ENCODE data around the gene CABP2. TPM values are rescaled to one million over a fixed set of nuclear protein-coding genes. Genes with fewer than 3 reads are reported as not detected.

CABP2 gene
- polyA plus RNA-seq, 3 donors, result not detected

DNA sequence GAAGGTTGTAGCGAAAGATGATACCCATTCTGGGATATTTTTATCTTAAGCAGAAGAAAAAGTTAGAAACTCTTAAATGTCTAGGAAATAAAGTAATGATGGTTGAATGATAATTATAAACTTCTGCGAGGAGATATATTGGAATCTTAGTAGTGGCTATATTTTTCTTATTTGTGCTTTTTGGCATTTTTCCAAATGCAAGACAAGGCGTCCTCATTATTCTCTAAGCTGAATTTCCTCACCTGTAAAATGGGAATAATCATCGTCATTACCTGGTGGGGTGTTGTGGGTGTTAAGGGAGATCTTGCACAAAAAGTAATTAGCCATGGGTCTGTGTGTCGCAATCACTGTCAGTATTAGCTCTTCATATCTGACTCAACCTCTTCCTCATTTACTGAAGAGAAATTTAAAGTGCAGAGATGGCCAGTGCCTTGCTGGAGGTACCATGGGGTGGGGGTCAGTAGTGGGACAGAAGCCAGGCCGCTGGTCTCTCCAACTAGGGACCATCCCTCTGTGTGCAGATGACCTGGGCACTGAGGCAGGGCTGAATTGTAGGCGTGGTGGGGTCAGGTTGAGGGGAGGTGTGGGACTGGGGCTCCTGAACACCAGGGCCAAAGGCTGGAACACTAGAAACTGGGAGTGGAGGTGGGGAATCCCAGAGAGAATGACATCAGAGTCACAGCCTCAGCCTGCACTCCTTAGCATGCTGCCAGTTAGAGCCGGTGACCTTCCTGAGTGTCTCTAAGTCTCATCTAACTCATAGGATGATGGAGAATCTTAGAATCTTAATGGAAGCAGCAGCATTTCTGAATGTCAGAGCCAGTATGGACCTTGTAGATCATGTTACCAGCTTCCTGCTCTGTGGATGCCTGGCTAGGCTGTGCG, 22.2 kb downstream of the CABP2 start:
- no peak overlapping the region for H3K27ac ChIP-seq (ENCODE audit: low read depth, low read length)
- 85 to 96% (median 90%) methylated on average over 9 of the region's 9 CpGs for WGBS, 3 donors

DNA sequence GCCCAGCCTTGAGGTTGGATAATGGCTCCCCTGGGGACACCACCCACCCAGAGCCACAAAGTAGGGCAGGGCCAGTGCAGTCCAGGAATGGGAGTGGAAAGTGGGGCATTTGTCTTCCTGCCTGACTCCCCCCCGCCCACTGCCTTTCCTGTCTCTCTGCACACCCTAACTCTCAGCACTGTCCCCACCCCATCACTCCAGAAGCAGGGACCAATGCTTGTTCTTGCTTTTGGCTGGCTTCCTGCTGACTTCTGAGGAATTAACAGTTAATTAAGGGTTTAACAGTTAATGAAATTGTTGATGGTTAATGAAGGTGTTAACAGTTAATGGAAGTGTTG, 22.8 kb downstream of the CABP2 start:
- WGBS, 3 donors, result 82 to 94% (median 84%) methylated on average over 1 of the region's 1 CpG
- no peak overlapping the region for H3K27ac ChIP-seq (ENCODE audit: low read depth, low read length)

DNA sequence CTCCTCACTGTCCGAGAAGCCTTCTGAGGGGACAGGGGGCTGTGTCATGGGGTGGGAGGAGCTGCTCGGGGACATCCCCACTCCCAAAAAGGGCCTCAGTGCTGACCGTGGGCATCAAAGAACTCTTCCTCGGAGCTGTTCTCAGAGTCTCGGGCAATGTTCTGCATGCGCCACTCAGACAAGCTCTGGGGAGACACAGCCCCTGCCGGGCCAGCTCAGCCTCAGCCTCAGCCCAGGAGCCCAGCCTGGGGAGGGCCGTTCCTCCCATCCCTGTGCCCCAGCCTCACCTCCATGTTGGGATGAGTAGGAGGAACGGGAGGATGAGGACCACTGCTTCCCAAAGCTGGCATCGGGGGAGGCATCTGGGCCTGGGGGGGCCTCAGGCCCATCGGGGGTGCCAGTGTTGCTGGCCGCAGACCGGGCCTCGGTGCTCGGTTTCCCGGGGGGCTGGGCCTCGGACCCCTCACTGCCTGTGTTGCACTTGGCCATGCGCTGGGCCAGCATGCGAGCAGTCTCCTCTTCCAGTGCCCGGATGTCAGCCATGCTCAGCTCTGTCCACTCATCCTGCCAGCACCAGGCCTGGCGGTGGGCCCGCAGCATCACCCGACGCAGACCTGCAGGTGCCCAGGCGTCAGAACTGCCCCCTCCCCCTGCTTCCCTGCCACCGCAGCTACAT, 23.3 kb downstream of the CABP2 start:
- H3K27ac ChIP-seq (ENCODE audit: low read depth, low read length), result no peak overlapping the region
- 94 to 97% (median 96%) methylated on average over 26 of the region's 26 CpGs for WGBS, 3 donors

DNA sequence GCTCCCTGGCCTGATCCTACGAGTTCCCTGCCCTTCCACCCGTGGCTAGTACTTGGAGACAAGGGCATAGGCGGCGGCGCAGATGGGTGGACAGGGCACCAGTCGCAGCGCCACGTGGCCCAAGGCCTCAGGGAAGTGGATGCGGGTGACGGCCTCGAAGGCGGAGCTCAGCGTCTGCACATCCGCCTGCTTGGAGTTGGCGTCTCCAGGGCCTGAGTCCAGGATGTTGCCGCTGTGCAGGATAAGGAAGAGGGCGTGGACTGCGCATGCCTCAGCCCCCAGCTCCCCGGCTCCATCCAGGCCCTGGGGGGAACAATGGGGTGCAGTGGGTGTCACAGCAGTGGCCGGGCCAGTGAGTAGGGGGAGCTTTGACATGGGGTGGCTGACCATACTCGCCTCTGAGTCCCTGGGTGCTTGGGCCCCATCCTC, 24.7 kb downstream of the CABP2 start:
- H3K27ac ChIP-seq (ENCODE audit: low read depth, low read length), result no peak overlapping the region
- 77 to 88% (median 82%) methylated on average over 20 to 21 of the region's 21 CpGs for WGBS, 3 donors

DNA sequence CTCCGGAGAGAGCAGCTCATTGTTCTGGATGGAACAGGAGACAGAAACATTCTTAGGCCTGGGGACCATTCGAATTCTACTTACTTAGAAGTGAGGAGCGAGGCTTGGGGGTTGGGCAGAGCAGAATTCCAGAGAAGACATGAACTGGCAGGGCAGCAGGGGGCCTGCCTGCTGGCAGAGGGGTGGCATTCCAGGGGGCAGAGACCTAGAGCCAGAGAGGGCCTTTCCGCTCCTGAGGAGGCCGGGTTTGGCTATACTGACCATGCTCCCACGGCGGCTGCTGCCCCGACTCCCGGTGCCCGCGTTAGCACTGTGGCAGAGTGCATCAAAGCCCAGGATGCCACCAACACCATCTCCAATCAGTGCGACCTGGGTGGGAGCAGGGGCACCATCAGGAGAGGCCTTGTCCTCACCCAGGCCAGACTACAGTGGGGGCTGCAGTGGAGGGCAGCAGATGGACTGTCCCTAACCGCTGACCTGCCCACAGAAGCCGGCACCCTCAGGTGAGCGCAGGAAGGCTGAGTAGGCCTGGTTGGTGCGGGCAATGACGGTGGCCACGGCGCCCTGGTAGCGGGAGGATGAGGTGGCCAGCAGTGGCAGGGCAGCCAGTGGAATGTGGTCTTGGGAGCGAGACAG, 25.5 kb downstream of the CABP2 start:
- WGBS, 3 donors, result 94 to 97% (median 96%) methylated on average over 20 to 21 of the region's 21 CpGs
- H3K27ac ChIP-seq (ENCODE audit: low read depth, low read length), result no peak overlapping the region

DNA sequence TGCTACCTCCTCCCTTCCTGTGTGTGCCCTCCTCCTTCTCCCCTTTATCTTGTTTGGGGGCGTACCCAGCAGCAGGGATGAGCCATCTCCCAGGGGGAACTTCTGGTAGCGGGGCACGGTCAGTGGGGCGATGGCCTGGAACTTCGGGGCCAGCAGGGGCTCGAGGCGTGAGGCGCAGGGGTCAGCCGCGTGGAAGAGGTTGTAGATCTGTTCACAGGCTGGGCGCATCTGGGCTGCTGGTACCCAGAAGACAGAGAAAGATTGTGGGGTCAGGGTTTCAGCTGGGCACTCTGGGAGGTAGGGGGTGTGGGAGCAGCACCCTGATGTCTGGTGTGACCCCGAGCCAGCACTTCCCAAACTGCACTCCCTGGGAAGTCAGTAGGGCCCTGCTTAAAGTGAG, 27.1 kb downstream of the CABP2 start:
- no peak overlapping the region for H3K27ac ChIP-seq (ENCODE audit: low read depth, low read length)
- 91 to 94% (median 94%) methylated on average over 12 of the region's 12 CpGs for whole genome bisulfite sequencing, 3 donors

DNA sequence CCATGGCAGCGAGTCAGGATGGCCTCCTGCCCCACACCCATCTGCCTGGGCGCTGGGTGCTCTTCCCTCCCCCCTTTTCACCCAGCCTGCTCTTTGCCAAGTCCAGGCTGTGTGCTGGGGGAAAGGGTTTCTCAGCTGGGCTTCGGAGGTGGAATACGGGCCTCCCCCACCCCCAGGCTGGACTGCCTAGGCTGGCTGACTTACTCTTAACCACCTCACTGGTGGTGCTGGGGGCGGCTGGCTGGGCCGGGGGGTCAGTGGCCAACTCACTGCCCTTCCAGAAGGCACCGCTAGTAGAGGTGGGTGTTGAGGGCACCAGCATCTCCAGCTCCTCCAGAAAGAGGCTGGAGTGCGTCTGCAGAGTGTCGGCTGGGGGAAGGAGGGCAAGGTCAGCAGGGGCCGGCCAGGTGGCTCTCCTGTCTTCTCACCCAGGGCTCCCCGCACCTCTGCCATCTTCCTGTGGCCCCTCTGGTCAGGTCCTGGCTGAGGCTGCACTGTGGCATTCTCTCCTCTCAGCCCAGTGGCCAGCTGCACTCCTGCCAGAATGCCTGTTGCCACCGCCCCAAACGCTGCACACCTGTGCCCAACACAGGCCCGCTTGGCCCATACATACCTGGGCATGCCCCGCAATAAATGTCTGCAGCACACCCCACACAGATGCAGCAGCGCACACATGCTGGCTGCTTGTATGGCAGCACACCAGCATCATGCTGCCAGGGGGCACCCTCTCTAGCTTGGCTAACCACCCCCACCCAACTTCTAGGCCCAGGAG, 27.8 kb downstream of the CABP2 start:
- WGBS, 3 donors, result 92 to 93% (median 93%) methylated on average over 14 to 16 of the region's 16 CpGs
- no peak overlapping the region for H3K27ac ChIP-seq (ENCODE audit: low read depth, low read length)

DNA sequence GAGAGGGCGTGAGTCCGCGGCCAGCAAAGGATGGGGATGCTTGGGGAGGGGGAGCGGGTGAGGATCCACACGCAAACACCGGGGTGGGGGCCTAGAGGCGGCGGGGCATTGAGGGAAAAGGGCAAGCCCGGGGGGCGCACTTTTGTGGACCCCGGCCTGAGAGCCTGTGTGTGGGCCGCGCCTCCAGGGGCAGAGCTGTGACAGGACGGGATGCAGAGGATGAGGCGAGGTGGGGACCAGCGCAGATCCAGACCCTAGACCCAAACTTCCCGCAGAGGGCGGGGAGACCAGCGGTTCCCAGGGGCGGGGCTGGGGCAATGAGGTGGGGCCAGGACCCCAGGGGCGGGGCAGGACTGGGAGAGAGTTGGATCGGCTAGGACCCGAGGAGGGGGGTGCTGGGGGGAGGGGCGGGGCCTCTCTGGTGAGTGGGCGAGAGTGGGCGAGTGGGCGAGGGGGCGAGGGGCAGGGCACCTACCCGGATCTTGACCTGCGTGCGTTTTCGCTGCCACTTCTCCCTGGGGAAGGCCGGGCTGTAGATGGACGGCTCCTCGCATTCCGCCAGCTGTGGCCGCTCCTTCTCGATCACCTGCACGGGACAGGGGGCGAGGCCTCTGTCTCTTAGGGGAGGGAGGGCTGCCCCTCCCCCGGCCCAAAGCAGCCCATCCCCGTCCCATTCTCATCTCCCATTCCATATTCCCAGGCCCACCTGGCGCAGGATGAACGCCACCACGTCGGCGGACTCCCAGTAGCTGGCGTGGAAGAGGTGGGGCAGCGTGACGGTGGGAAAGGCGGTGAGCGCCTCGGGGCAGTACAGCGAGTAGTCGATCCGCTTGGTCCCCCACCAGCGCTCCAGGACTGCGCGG, 28.6 kb downstream of the CABP2 start:
- WGBS, 3 donors, result 92 to 96% (median 93%) methylated on average over 51 to 59 of the region's 59 CpGs
- H3K27ac ChIP-seq (ENCODE audit: low read depth, low read length), result no peak overlapping the region

DNA sequence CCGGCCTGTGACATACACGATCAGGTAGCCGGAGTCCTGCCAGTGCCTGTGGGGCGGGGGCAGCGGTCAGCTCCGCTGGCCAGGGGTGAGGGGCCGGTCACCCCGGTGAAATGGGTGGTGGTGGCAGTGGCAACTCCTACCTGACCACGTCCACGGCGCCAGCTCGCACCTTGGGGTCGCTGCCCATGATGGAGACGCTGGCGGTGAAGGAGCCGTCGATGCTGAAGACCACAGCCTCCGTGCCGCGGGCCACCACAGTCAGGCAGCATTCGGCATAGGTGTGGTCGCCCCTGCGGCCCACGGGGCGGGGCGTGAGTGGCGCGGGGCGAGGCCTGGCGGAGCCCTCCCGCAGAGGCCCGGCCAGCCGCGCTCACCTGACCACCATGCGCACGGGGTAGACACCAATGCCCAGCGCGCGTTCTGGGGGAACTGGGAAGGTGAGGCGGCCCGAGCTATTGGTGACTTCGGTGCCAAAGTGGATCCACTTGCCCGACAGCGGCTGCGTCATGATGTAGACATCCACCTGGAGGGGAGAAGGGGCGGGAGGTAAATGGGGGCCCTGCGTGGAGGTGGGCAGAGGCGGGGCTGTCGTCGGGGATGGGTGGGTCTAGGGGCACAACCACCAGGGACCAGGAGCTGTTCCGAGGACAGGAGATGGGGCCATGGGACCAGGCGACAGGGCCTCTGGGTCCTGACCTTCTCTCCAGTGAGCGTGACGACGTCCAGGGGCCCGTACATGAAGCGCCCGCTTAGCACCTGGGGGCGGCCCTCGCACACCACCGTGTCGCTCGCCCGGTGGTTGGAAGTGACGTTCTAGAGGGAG, 29.5 kb downstream of the CABP2 start:
- 95 to 97% (median 96%) methylated on average over 60 to 65 of the region's 65 CpGs for WGBS, 3 donors
- no peak overlapping the region for H3K27ac ChIP-seq (ENCODE audit: low read depth, low read length)

DNA sequence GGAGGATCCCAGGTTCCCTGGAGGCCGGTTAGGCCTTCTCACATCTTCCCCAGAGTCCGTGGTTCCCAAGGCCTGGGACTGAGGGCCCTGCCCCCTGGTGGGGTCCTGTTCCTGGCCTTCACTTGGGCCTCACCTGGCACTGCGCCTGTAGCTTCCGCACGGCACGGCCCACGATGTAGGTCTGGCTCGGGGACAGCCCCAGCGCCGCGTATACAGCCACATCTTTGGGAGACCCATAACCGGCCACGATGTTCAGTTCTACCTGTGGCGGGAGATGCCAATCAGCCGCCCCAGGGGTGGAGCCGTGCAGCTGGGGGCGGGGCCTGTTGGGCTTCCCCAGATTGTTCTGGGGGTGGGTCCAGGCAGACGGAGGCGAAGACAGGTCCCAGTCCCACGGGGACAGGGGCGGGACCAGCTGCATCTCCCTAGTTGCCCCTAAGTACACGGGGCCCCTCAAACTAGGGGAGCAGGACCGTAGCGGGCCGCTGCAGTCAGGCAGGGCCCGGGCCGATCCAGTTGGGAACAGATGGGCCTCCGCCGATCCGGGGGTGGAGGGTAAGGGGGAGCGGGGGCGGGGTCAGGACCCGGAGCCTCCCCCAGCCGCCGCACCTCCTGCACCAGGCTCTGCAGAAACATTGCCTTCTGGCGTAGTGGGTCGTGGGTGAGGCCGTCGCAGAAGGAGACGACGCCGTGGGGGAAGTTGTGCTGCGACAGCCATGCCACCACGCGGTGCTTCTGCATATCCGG, 30.3 kb downstream of the CABP2 start:
- H3K27ac ChIP-seq (ENCODE audit: low read depth, low read length), result no peak overlapping the region
- 82 to 87% (median 86%) methylated on average over 46 of the region's 46 CpGs for WGBS, 3 donors

DNA sequence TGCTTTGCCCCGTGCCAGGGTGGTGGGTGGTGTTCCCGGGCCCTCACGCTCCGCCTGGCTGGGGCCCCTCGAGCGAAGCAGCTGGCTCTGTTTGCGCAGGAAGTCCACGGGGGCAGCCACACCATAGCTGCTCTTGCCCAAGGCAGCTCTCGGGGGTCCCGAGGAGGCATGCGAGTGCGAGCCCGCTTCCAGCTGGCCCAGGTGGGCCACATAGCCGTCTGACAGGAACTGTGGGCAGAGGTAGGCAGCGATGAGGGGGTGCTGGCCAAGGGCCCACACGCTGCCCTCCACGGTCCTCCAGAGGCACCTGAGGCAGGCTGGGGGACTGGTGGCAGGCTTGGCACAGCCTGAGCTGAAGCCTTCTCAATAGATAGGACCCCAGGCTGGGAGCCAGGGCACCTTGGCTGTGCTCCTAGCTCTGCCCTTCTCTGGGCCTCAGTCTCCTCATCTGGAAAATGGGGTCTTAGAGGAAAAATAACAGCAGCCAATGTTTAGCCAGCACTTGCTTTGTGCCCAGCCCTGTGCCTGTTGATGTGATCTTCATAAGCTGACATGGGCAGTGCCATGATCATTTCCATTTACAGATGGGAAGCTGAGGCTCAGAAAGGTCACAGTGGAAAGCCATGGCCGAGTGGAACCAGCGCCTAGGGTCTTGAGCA, 31.0 kb downstream of the CABP2 start:
- WGBS, 3 donors, result 88 to 90% (median 89%) methylated on average over 19 of the region's 19 CpGs
- H3K27ac ChIP-seq (ENCODE audit: low read depth, low read length), result no peak overlapping the region

DNA sequence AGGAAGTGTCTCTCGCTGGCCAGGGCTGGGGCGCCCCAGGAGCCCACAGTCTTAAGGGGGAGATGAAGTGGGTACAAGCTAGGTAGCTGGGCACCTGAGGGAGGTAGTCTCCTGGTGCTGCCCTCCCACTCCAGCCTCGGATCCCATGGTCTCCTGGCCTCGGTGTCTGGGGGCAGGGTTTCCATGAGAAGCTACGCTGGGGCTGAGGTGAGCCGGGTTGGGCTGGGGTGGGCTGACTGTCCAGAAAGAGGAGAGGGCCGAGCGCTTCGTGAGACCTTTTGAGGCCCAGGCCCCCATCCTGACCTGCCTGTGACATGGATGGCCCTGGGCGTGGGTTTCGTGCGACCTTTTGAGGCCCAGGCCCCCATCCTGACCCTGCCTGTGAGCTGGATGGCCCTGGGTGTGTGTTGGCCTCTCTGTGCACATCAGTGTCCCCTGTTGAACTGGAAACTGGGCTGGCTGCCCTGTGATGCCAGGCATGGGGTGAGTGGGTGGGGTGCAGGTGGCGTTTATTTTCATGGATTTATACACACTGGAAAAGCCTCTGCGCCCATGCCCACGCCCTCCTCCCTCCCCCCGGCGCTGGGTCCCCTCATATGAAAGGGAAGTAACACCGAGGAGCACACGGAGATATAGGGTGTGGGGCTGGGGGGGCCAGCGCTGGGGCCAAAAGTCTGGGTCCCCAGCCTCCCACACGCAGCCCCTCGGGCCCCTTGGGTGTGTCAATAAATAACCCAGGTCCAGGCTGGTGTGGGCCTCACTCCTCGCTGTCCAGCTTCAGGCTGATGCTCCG, 31.8 kb downstream of the CABP2 start:
- 85 to 89% (median 87%) methylated on average over 22 to 24 of the region's 24 CpGs for WGBS, 3 donors

DNA sequence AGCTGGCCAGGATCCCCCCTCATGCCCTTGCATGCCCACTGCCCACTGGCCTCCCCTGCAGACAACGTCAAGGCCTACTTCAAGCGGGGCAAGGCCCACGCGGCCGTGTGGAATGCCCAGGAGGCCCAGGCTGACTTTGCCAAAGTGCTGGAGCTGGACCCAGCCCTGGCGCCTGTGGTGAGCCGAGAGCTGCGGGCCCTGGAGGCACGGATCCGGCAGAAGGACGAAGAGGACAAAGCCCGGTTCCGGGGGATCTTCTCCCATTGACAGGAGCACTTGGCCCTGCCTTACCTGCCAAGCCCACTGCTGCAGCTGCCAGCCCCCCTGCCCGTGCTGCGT, 32.5 kb downstream of the CABP2 start:
- no peak overlapping the region for H3K27ac ChIP-seq (ENCODE audit: low read depth, low read length)

More for the DNA sequence above, 31.8 kb downstream of the CABP2 start:
- no peak overlapping the region for H3K27ac ChIP-seq (ENCODE audit: low read depth, low read length)

DNA sequence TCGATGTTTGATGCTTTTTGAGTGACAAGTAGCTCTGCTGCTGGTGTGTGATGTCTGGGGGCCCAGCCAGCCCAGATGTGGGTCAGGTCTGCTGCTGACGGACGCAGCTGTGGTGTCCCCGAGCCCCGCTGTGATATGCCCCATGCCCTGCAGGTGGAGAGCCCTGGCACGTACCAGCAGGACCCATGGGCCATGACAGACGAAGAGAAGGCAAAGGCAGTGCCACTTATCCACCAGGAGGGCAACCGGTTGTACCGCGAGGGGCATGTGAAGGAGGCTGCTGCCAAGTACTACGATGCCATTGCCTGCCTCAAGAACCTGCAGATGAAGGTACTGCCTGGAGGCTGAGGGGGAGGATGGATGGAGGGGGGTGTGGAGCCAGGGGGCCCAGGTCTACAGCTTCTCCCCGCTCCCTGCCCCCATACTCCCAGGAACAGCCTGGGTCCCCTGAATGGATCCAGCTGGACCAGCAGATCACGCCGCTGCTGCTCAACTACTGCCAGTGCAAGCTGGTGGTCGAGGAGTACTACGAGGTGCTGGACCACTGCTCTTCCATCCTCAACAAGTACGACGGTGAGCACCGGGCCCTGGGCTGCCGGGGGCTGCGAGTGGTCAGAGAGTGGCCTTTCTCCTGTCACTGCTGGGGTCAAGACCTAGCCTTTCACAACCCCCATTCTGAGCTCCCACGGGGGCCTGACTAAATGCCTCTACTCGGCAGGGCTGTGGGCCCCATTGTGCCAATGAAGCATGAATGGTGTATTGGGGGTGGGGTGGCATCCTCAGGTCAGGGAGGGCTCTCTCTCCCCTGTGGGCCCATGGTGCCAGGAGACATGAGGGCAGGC, 33.1 kb downstream of the CABP2 start:
- H3K27ac ChIP-seq (ENCODE audit: low read depth, low read length), result no peak overlapping the region
- 88 to 89% (median 89%) methylated on average over 23 of the region's 23 CpGs for WGBS, 3 donors

More for the DNA sequence above, 32.5 kb downstream of the CABP2 start:
- WGBS, 3 donors, result 76 to 81% (median 81%) methylated on average over 14 to 15 of the region's 15 CpGs
